GM12875 (cell line): ENCODE results near the gene TMED3.

Experiments
- H3K4me3 ChIP-seq: one replicate; pipeline ENCODE4 v1.5.1; 2011; ENCODE audit warnings: low read depth, low read length, control low read depth
- TF ChIP-seq, protein P1 (sequence below): IDR thresholded peaks from 2 replicates; pipeline ENCODE4 v1.5.1; 2011; ENCODE audit warnings: low read depth, mild to moderate bottlenecking, control low read depth, inconsistent platforms, low read length, moderate library complexity, borderline replicate concordance; ENCODE audit not compliant: insufficient read depth

Gene TMED3

GRCh38 chr15:79365765-79366164 is 54.9 kb downstream of the TMED3 start:
- TF ChIP-seq, protein P1, sequence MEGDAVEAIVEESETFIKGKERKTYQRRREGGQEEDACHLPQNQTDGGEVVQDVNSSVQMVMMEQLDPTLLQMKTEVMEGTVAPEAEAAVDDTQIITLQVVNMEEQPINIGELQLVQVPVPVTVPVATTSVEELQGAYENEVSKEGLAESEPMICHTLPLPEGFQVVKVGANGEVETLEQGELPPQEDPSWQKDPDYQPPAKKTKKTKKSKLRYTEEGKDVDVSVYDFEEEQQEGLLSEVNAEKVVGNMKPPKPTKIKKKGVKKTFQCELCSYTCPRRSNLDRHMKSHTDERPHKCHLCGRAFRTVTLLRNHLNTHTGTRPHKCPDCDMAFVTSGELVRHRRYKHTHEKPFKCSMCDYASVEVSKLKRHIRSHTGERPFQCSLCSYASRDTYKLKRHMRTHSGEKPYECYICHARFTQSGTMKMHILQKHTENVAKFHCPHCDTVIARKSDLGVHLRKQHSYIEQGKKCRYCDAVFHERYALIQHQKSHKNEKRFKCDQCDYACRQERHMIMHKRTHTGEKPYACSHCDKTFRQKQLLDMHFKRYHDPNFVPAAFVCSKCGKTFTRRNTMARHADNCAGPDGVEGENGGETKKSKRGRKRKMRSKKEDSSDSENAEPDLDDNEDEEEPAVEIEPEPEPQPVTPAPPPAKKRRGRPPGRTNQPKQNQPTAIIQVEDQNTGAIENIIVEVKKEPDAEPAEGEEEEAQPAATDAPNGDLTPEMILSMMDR: no peak
- H3K4me3 ChIP-seq: no peak overlapping the region

DNA sequence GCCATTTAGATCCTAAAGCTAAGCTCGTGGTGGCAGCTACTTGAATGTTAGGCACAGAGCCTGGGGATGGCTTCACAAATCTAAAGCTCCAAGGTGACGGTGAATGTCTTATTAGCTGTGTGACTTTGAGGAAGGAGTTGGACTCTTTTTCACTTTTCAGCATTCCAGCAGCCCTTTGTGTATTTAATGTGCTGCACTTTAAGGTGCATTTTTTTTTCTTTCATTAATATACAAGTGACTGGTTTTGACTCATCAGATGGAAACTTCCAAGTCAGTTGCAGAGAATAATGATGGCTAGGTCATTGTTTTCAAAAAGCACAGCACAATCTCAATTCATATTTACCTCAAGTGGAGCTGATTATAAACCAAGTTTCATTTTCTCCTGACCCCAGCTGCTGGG is 55.8 kb downstream of the TMED3 start:
- H3K4me3 ChIP-seq: no peak overlapping the region
- TF ChIP-seq, protein P1: no peak

DNA sequence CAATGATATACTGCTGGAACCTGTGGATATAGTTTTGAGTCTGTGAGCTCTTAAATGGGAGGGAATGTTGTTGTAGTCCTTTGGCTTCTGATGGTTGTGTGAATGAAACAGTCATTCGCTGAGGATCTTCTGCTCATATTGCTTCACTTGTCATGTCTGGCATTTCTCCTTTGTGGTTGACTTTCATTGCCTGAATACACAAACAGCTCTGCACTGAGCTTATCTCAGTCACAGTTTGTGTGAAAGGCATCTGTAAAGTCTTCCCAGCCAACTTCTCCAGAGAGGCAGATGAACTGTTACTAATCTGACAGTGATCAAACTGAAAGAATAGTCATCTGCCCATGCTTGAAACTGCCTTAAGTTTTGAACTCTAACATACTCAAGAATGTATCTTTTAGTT is 59.8 kb downstream of the TMED3 start:
- no peak overlapping the region for H3K4me3 ChIP-seq
- TF ChIP-seq, protein P1: no peak

GRCh38 chr15:79371591-79371990 is 60.7 kb downstream of the TMED3 start:
- TF ChIP-seq, protein P1: no peak
- no peak overlapping the region for H3K4me3 ChIP-seq

- TF ChIP-seq, protein P1: no peak
These were observed 61.5 kb downstream of the TMED3 start for GRCh38 chr15:79372428-79372827.

More at GRCh38 chr15:79372428-79372827, 61.5 kb downstream of the TMED3 start:
- H3K4me3 ChIP-seq: no peak overlapping the region
